HepG2 (cell line): ENCODE data around the gene HLCS. TPM values are rescaled to one million over a fixed set of nuclear protein-coding genes. Genes with fewer than 3 reads are reported as not detected.

Experiments used
- ARID2 ChIP-seq: sonication (generic); formaldehyde crosslinking; IDR thresholded peaks from 2 replicates; pipeline ENCODE4 v1.8.1; 2022; ENCODE audit warnings: mild to moderate bottlenecking, missing genetic modification reagents, borderline replicate concordance
- CCAR2 ChIP-seq: fragments of 200-400 bp; formaldehyde crosslinking; optimal IDR thresholded peaks from 2 replicates; pipeline ENCODE3; 2018; ENCODE audit warnings: low read depth, mild to moderate bottlenecking, low read length, moderate library complexity
- ERF ChIP-seq: IDR thresholded peaks from 2 replicates; pipeline ENCODE4 v1.6.1; 2018; ENCODE audit warnings: missing biosample characterization, missing genetic modification reagents
- HOXA3 ChIP-seq: sonication (generic); formaldehyde crosslinking; IDR thresholded peaks from 2 replicates; pipeline ENCODE4 v1.5.0; 2020; ENCODE audit warnings: missing genetic modification reagents
- JUN ChIP-seq: sonication (generic); formaldehyde crosslinking; IDR thresholded peaks from 2 replicates; pipeline ENCODE4 v1.4.0; 2020; ENCODE audit warnings: mild to moderate bottlenecking, missing genetic modification reagents
- KLF6 ChIP-seq: IDR thresholded peaks from 2 replicates; pipeline ENCODE4 v1.8.0; 2016; ENCODE audit warnings: missing biosample characterization, missing genetic modification reagents
- MAZ ChIP-seq, 2 experiments: sonication (generic) in 1 of 2; formaldehyde crosslinking in 1 of 2; IDR thresholded peaks; 2 replicates each; pipeline versions ENCODE4 v1.5.0 to v1.6.1; 2012 to 2020; ENCODE audit warnings: low read depth in 2 of 2, mild to moderate bottlenecking in 2 of 2, borderline replicate concordance in 1 of 2, improper control_type of control experiment in 1 of 2, low read length in 1 of 2, missing genetic modification reagents in 1 of 2, moderate library complexity in 1 of 2
- RORA ChIP-seq: sonication (generic); formaldehyde crosslinking; IDR thresholded peaks from 2 replicates; pipeline ENCODE4 v1.5.0; 2020; ENCODE audit warnings: mild to moderate bottlenecking, missing genetic modification reagents, moderate library complexity
- SRSF1 ChIP-seq: fragments of 200-400 bp; formaldehyde crosslinking; optimal IDR thresholded peaks from 2 replicates; pipeline ENCODE3; 2017; ENCODE audit warnings: mild to moderate bottlenecking, low read depth, low read length, moderate library complexity
- TBX2 ChIP-seq: sonication (generic); formaldehyde crosslinking; IDR thresholded peaks from 2 replicates; pipeline ENCODE4 v1.5.0; 2020; ENCODE audit warnings: missing genetic modification reagents, mild to moderate bottlenecking, borderline replicate concordance
- TRIM24 ChIP-seq: sonication (generic); formaldehyde crosslinking; IDR thresholded peaks from 2 replicates; pipeline ENCODE4 v1.8.0; 2022; ENCODE audit warnings: mild to moderate bottlenecking, missing genetic modification reagents
- ZBTB7A ChIP-seq: sonication (generic); formaldehyde crosslinking; IDR thresholded peaks from 2 replicates; pipeline ENCODE4 v1.8.0; 2022; ENCODE audit warnings: mild to moderate bottlenecking, missing genetic modification reagents
- ZKSCAN8 ChIP-seq: IDR thresholded peaks from 2 replicates; pipeline ENCODE4 v1.6.1; 2016; ENCODE audit warnings: borderline replicate concordance, missing genetic modification reagents, missing compliant biosample characterization
- ZNF326 ChIP-seq: sonication (generic); formaldehyde crosslinking; IDR thresholded peaks from 2 replicates; pipeline ENCODE4 v1.4.0; 2020; ENCODE audit warnings: missing genetic modification reagents, borderline replicate concordance
- ZNF7 ChIP-seq: IDR thresholded peaks from 2 replicates; pipeline ENCODE4 v1.6.1; 2016; ENCODE audit warnings: missing biosample characterization, missing genetic modification reagents
- ZNF879 ChIP-seq: sonication (generic); formaldehyde crosslinking; IDR thresholded peaks from 2 replicates; pipeline ENCODE4 v1.8.1; 2023; ENCODE audit warnings: missing genetic modification reagents
- ZNF883 ChIP-seq: sonication (generic); formaldehyde crosslinking; IDR thresholded peaks from 2 replicates; pipeline ENCODE4 v1.5.1; 2020; ENCODE audit warnings: mild to moderate bottlenecking, missing genetic modification reagents; ENCODE audit errors: not compliant biosample characterization
- ZSCAN29 ChIP-seq: sonication (generic); formaldehyde crosslinking; conservative IDR thresholded peaks from 2 replicates; pipeline ENCODE4 v1.4.0; 2020; ENCODE audit warnings: mild to moderate bottlenecking, missing genetic modification reagents
- ZZZ3 ChIP-seq: sonication (generic); formaldehyde crosslinking; IDR thresholded peaks from 2 replicates; pipeline ENCODE4 v1.4.0; 2020; ENCODE audit warnings: missing genetic modification reagents, mild to moderate bottlenecking, borderline replicate concordance
- polyA plus RNA-seq, 8 experiments: library from polyadenylated mRNA; depleted of rRNA in 3 of 8; stranded (reverse) in 7 of 8; unstranded in 1 of 8; fragments of >200 nt; fragmentation: Illumina TruSeq in 4 of 8; extraction: Trizol in 4 of 8; gene quantifications; 2 replicates each; pipeline versions ENCODE4 v1.2.1 to v1.2.3, GENCODE V29; 2011 to 2016; ENCODE audit warnings: low read depth in 4 of 8, missing spikeins in 1 of 8, mixed read lengths in 1 of 8; ENCODE audit not compliant: insufficient read depth in 1 of 8
- total RNA-seq, 5 experiments: library from RNA; depleted of rRNA; stranded (reverse); fragments of >200 nt; fragmentation: Illumina TruSeq; extraction: Trizol; gene quantifications; 2 replicates each; pipeline ENCODE4 v1.2.3, GENCODE V29; 2016; ENCODE audit warnings: low read depth in 1 of 5
- TF ChIP-seq, protein P1 (sequence below): sonication (generic); formaldehyde crosslinking; IDR thresholded peaks from 2 replicates; pipeline ENCODE4 v1.4.0; 2020; ENCODE audit warnings: missing genetic modification reagents
- TF ChIP-seq, protein P2 (sequence below): sonication (generic); formaldehyde crosslinking; IDR thresholded peaks from 2 replicates; pipeline ENCODE4 v1.4.0; 2020; ENCODE audit warnings: missing genetic modification reagents
- TF ChIP-seq, protein P3 (sequence below): sonication (generic); formaldehyde crosslinking; IDR thresholded peaks from 2 replicates; pipeline ENCODE4 v1.4.0; 2020; ENCODE audit warnings: missing genetic modification reagents
- TF ChIP-seq, protein P4 (sequence below): sonication (generic); formaldehyde crosslinking; IDR thresholded peaks from 2 replicates; pipeline ENCODE4 v1.4.0; 2020; ENCODE audit warnings: missing genetic modification reagents, mild to moderate bottlenecking, borderline replicate concordance

HLCS gene
- total and polyA plus RNA-seq, 2 of the 13 experiments (the other 11 are each of a cell fraction or from before 2014, with no cell fraction given), result 7.9 to 12.3 TPM

DNA sequence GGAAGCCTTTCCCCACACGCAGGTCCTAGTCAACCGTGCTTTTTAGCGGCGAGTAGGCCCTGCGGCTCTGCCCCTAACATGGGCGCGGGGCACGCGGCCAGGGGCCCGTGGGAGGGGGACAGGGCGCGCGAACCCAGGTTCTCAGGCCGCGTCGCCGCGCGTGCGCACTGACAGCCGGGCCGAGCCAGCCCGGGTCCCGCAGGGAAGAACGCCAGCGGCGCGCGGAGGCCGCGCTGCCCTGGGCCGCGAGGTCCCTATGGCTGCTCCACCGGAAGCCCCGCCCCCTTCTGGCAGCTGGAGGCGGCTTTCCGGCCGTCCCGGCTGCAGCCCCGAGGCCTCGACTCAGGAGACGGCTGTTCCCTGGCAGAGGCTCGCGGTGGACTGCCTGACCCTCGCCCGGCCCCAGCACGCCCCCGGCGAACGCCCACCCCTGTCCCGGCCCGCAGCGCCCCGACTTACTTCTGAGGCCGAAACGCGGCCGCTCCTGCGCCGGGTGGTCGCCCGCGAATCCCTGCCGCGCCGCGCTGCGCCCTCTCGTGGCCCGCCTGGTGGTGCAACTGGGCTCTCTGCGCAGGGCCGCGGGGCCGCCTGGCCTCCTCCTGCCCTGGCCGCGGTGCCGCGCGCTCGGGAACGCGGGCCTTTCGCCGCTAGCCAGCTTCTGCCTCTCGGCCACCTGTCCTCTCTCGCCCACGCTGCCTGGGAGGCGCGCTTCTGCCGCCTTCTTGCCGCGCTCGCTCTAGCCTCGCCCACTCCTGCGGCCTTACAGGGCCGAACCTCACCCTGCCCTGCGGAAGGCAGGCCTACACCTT, 23.4 kb upstream of the HLCS start (continued):
- TF ChIP-seq KLF6 (CRISPR knock-in tag), result peak; percentile 30
- TF ChIP-seq, protein P1, sequence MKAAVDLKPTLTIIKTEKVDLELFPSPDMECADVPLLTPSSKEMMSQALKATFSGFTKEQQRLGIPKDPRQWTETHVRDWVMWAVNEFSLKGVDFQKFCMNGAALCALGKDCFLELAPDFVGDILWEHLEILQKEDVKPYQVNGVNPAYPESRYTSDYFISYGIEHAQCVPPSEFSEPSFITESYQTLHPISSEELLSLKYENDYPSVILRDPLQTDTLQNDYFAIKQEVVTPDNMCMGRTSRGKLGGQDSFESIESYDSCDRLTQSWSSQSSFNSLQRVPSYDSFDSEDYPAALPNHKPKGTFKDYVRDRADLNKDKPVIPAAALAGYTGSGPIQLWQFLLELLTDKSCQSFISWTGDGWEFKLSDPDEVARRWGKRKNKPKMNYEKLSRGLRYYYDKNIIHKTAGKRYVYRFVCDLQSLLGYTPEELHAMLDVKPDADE, result peak; percentile 80; the same call in 1 of the 2 replicates
- peak; percentile 52; the same call in 1 of the 2 replicates for TF ChIP-seq ZNF879 (CRISPR knock-in tag)
- TF ChIP-seq, protein P2, sequence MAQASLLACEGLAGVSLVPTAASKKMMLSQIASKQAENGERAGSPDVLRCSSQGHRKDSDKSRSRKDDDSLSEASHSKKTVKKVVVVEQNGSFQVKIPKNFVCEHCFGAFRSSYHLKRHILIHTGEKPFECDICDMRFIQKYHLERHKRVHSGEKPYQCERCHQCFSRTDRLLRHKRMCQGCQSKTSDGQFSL, result peak; percentile 59
- TF ChIP-seq, protein P3, sequence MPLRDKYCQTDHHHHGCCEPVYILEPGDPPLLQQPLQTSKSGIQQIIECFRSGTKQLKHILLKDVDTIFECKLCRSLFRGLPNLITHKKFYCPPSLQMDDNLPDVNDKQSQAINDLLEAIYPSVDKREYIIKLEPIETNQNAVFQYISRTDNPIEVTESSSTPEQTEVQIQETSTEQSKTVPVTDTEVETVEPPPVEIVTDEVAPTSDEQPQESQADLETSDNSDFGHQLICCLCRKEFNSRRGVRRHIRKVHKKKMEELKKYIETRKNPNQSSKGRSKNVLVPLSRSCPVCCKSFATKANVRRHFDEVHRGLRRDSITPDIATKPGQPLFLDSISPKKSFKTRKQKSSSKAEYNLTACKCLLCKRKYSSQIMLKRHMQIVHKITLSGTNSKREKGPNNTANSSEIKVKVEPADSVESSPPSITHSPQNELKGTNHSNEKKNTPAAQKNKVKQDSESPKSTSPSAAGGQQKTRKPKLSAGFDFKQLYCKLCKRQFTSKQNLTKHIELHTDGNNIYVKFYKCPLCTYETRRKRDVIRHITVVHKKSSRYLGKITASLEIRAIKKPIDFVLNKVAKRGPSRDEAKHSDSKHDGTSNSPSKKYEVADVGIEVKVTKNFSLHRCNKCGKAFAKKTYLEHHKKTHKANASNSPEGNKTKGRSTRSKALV, result peak; percentile 26; the same call in 1 of the 2 replicates
- TF ChIP-seq ZNF7, result no peak
- TF ChIP-seq, protein P4, sequence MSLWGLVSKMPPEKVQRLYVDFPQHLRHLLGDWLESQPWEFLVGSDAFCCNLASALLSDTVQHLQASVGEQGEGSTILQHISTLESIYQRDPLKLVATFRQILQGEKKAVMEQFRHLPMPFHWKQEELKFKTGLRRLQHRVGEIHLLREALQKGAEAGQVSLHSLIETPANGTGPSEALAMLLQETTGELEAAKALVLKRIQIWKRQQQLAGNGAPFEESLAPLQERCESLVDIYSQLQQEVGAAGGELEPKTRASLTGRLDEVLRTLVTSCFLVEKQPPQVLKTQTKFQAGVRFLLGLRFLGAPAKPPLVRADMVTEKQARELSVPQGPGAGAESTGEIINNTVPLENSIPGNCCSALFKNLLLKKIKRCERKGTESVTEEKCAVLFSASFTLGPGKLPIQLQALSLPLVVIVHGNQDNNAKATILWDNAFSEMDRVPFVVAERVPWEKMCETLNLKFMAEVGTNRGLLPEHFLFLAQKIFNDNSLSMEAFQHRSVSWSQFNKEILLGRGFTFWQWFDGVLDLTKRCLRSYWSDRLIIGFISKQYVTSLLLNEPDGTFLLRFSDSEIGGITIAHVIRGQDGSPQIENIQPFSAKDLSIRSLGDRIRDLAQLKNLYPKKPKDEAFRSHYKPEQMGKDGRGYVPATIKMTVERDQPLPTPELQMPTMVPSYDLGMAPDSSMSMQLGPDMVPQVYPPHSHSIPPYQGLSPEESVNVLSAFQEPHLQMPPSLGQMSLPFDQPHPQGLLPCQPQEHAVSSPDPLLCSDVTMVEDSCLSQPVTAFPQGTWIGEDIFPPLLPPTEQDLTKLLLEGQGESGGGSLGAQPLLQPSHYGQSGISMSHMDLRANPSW, result no peak
- no peak for TF ChIP-seq ZNF326
- TF ChIP-seq ZKSCAN8 (CRISPR knock-in tag), result peak; percentile 20; the same call in 1 of the 2 replicates
- 0 out of 2 replicates have a peak, but pooled peaks have one; percentile 54 for TF ChIP-seq TRIM24 (CRISPR knock-in tag)
- no peak for TF ChIP-seq CCAR2
- peak; percentile 59; the same call in 1 of the 2 replicates for TF ChIP-seq ERF
- peak; percentile 66; the same call in 1 of the 2 replicates for TF ChIP-seq ZSCAN29 (CRISPR knock-in tag)
- TF ChIP-seq ZZZ3 (CRISPR knock-in tag), result peak; percentile 75
- TF ChIP-seq ZNF883 (CRISPR knock-in tag), result peak; percentile 70
- TF ChIP-seq HOXA3 (CRISPR knock-in tag), result peak; percentile 89
- TF ChIP-seq JUN (CRISPR knock-in tag), result 0 out of 2 replicates have a peak, but pooled peaks have one; percentile 43
- no peak; the same call in 1 of the 2 replicates for TF ChIP-seq MAZ (IDR thresholded peaks at IDR 0.05; ENCODE audit: borderline replicate concordance, low read depth, low read length)
- peak; percentile 91 for TF ChIP-seq MAZ (CRISPR knock-in tag; IDR thresholded peaks at IDR 0.05; ENCODE audit: low read depth)
- no peak for TF ChIP-seq SRSF1
- TF ChIP-seq ZBTB7A, result peak; percentile 92
- TF ChIP-seq TBX2 (CRISPR knock-in tag), result peak; percentile 89
- peak; percentile 75; the same call in 1 of the 2 replicates for TF ChIP-seq ARID2 (CRISPR knock-in tag)
- TF ChIP-seq RORA (CRISPR knock-in tag), result no peak
